ENCODE measurements around the gene SLF2. TPM values are rescaled to one million over a fixed set of nuclear protein-coding genes. Genes with fewer than 3 reads are reported as not detected.

The SLF2 gene
- total and polyA plus RNA-seq, 9 of the 15 experiments (the other 6 are each of a cell fraction or from before 2014, with no cell fraction given), result 1.7 to 18.4 (median 7.8) TPM

- TF ChIP-seq TFAP4 (CRISPR knock-in tag; IDR thresholded peaks at IDR 0.05; ENCODE audit: borderline replicate concordance) (peak; percentile 35; the same call in 1 of the 2 replicates), GABPA (tag; conservative IDR thresholded peaks at IDR 0.05; ENCODE audit: low read depth) (peak; percentile 46)
- TF ChIP-seq, protein P1, sequence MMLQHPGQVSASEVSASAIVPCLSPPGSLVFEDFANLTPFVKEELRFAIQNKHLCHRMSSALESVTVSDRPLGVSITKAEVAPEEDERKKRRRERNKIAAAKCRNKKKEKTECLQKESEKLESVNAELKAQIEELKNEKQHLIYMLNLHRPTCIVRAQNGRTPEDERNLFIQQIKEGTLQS (IDR thresholded peaks at IDR 0.05), result peak; percentile 48
- TF ChIP-seq, protein P1 (CRISPR knock-in tag; conservative IDR thresholded peaks at IDR 0.05), result no peak
These were observed 88.3 kb downstream of the SLF2 start (continued) for GRCh38 chr10:101000915-101001658.

GRCh38 chr10:101001659-101002035 is 88.9 kb downstream of the SLF2 start:
- DNase-seq (ENCODE audit: extremely low read depth in 1 of 4, low spot score in 3 of 4), result no peak
- intact Hi-C loops (cut with micrococcal nuclease), result no loop called here
- no peak for ATAC-seq
- no peak for TF ChIP-seq SRSF7 (optimal IDR thresholded peaks at IDR 0.05; ENCODE audit: low read depth, low read length)
- TF ChIP-seq CBFB (CRISPR knock-in tag; IDR thresholded peaks at IDR 0.05), result no peak
- no peak for TF ChIP-seq MYBL2 (IDR thresholded peaks at IDR 0.05; ENCODE audit: low read depth)
- no peak for TF ChIP-seq MYBL2 (CRISPR knock-in tag; IDR thresholded peaks at IDR 0.05; ENCODE audit: borderline replicate concordance)
- TF ChIP-seq RFX1 (IDR thresholded peaks at IDR 0.05), result peak; percentile 74; the same call in 1 of the 2 replicates
- FAIRE-seq, result no peak
- in situ Hi-C loops (cut with MboI), result no loop called here
- CTCF ChIA-PET (ENCODE audit: low intra/inter-chr PET ratio), result no interaction called here
- H3K4me3 ChIP-seq, result no peak overlapping the region
- H3K9me3 ChIP-seq (replicated peaks; ENCODE audit: control insufficient read depth, insufficient read depth, low read depth, low read length), result no peaks in the 10 kb centered on the region
- no TSS peak for BruUV-seq (replicated peaks)
- 77% methylated on average over 3 of the region's 5 CpGs for WGBS (ENCODE audit: insufficient coverage, low coverage, missing lambda C conversion rate)
- peak overlapping the region; percentile 84 to 90 for H3K9ac ChIP-seq (ENCODE audit: insufficient read depth in 1 of 2, low read depth in 2 of 2, low read length in 2 of 2)
- H3K4me2 ChIP-seq (ENCODE audit: insufficient read depth, low read length), result peak overlapping the region; percentile 100
- no peaks in the 10 kb centered on the region for H3K27me3 ChIP-seq (ENCODE audit: control insufficient read depth in 2 of 2, insufficient read depth in 2 of 2, low read length in 2 of 2)
- H3K4me1 ChIP-seq (replicated peaks in 1 of 2; ENCODE audit: control insufficient read depth in 2 of 2, insufficient read depth in 2 of 2, low read length in 2 of 2), result peaks cover 15 to 69% of the 10 kb centered on the region in 2 experiments; a peak in 4 of 5 replicates
- H3K36me3 ChIP-seq (ENCODE audit: control insufficient read depth, insufficient read depth, low read length), result peaks cover 41% of the 10 kb centered on the region; the same call in 2 of the 3 replicates
- H3K79me2 ChIP-seq (ENCODE audit: control insufficient read depth, insufficient read depth, low read length), result peaks cover 62% of the 10 kb centered on the region
- no peaks in the 10 kb centered on the region for H3K9me1 ChIP-seq (ENCODE audit: control insufficient read depth, insufficient read depth, low read length)
- no peaks in the 10 kb centered on the region for H4K20me1 ChIP-seq (replicated peaks; ENCODE audit: control insufficient read depth, insufficient read depth, low read length)
- POLR2A ChIA-PET, result interaction anchor here (1.0 kb wide), 1 partner anchor 10 kb away, joined by 3 read pairs; no protein-coding TSS in a partner anchor
- H2AFZ ChIP-seq (ENCODE audit: low read depth, low read length), result no peak overlapping the region
- H3K27ac ChIP-seq (ENCODE audit: extremely low read depth, low read depth, low read length), result peak overlapping the region; percentile 88; the same call in 2 of the 3 replicates
